WERI-Rb-1 (cell line): ENCODE data around the gene LMO7.

Experiments
- DNase-seq: peaks from one replicate; pipeline ENCODE4 v3.0.0-alpha.2; 2020
- H3K27ac ChIP-seq: fragments of 250-450 bp; sonication (Bioruptor Pico); 2 replicates; pipeline ENCODE4 v1.5.1; 2020; ENCODE audit warnings: mild to moderate bottlenecking, moderate library complexity
- H3K27me3 ChIP-seq: fragments of 250-450 bp; sonication (Bioruptor Pico); 2 replicates; pipeline ENCODE4 v1.5.1; 2021; ENCODE audit warnings: mild to moderate bottlenecking, low read depth, moderate library complexity; ENCODE audit not compliant: insufficient read depth, severe bottlenecking
- H3K36me3 ChIP-seq: fragments of 250-450 bp; sonication (Bioruptor Pico); 2 replicates; pipeline ENCODE4 v1.5.1; 2020; ENCODE audit warnings: mild to moderate bottlenecking, moderate library complexity
- H3K4me3 ChIP-seq: 2 replicates; pipeline ENCODE4 v1.5.1; 2011; ENCODE audit warnings: low read depth, mild to moderate bottlenecking, control low read depth, low read length
- H3K9me3 ChIP-seq: fragments of 250-450 bp; sonication (Bioruptor Pico); 2 replicates; pipeline ENCODE4 v1.5.1; 2021; ENCODE audit warnings: mild to moderate bottlenecking, moderate library complexity; ENCODE audit not compliant: severe bottlenecking
- TF ChIP-seq, protein P1 (sequence below): IDR thresholded peaks from 2 replicates; pipeline ENCODE4 v1.5.1; 2011; ENCODE audit warnings: low read depth, mild to moderate bottlenecking, control low read depth, inconsistent platforms, low read length

LMO7 gene

DNA sequence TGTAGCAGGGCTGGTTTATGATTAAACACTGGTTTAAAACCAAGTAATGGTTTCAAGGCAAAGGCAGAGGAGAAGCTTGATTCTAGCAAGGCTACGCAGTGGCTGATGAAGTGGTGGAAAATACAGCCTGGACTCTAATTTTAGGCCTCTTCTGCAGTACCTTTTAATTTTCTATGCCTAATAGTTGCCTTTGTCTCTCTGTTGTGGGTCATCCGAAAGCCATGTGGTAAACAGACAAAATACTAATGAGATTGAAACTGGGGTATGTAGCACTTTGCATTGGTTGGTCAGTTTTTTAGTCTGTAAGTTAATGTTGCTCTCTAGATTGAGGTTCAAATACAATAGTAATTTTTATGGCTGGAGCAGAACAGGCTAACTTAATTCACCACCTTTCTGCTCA is 3.3 kb downstream of the LMO7 start:
- H3K4me3 ChIP-seq: no peak overlapping the region
- no peaks in the 10 kb centered on the region for H3K9me3 ChIP-seq
- H3K27me3 ChIP-seq: no peaks in the 10 kb centered on the region
- H3K27ac ChIP-seq: no peak overlapping the region
- TF ChIP-seq, protein P1, sequence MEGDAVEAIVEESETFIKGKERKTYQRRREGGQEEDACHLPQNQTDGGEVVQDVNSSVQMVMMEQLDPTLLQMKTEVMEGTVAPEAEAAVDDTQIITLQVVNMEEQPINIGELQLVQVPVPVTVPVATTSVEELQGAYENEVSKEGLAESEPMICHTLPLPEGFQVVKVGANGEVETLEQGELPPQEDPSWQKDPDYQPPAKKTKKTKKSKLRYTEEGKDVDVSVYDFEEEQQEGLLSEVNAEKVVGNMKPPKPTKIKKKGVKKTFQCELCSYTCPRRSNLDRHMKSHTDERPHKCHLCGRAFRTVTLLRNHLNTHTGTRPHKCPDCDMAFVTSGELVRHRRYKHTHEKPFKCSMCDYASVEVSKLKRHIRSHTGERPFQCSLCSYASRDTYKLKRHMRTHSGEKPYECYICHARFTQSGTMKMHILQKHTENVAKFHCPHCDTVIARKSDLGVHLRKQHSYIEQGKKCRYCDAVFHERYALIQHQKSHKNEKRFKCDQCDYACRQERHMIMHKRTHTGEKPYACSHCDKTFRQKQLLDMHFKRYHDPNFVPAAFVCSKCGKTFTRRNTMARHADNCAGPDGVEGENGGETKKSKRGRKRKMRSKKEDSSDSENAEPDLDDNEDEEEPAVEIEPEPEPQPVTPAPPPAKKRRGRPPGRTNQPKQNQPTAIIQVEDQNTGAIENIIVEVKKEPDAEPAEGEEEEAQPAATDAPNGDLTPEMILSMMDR: no peak
- DNase-seq: no peak
- H3K36me3 ChIP-seq: no peaks in the 10 kb centered on the region

- no peak overlapping the region for H3K27ac ChIP-seq
- TF ChIP-seq, protein P1: no peak
- no peak for DNase-seq
- H3K27me3 ChIP-seq: no peaks in the 10 kb centered on the region
- no peaks in the 10 kb centered on the region for H3K36me3 ChIP-seq
- no peaks in the 10 kb centered on the region for H3K9me3 ChIP-seq
- H3K4me3 ChIP-seq: no peak overlapping the region
Observed at GRCh38 chr13:75641026-75641425, 4.9 kb downstream of the LMO7 start.

GRCh38 chr13:75643182-75643581 is 7.1 kb downstream of the LMO7 start:
- Histone ChIP-seq H3K9me3 (no peaks in the 10 kb centered on the region), H3K27ac (no peak overlapping the region), H3K4me3 (no peak overlapping the region), H3K36me3 (no peaks in the 10 kb centered on the region), H3K27me3 (no peaks in the 10 kb centered on the region)
- TF ChIP-seq, protein P1: no peak
- DNase-seq: no peak

GRCh38 chr13:75643693-75644092 is 7.6 kb downstream of the LMO7 start:
- no peaks in the 10 kb centered on the region for H3K27me3 ChIP-seq
- no peaks in the 10 kb centered on the region for H3K9me3 ChIP-seq
- H3K27ac ChIP-seq: no peak overlapping the region
- no peak overlapping the region for H3K4me3 ChIP-seq
- DNase-seq: no peak
- H3K36me3 ChIP-seq: no peaks in the 10 kb centered on the region
- TF ChIP-seq, protein P1: no peak

GRCh38 chr13:75645141-75645540 is 9.0 kb downstream of the LMO7 start:
- H3K27ac ChIP-seq: no peak overlapping the region
- TF ChIP-seq, protein P1: no peak
- no peak overlapping the region for H3K4me3 ChIP-seq
- no peaks in the 10 kb centered on the region for H3K36me3 ChIP-seq
- DNase-seq: no peak
- H3K9me3 ChIP-seq: no peaks in the 10 kb centered on the region
- H3K27me3 ChIP-seq: no peaks in the 10 kb centered on the region

GRCh38 chr13:75647126-75647784 is 11.1 kb downstream of the LMO7 start:
- TF ChIP-seq, protein P1: no peak
- Histone ChIP-seq H3K27ac (no peak overlapping the region), H3K36me3 (no peaks in the 10 kb centered on the region), H3K9me3 (no peaks in the 10 kb centered on the region), H3K4me3 (no peak overlapping the region), H3K27me3 (no peaks in the 10 kb centered on the region)
- DNase-seq: no peak
